K562 (cell line): ENCODE measurements around the gene CUEDC2. TPM values are rescaled to one million over a fixed set of nuclear protein-coding genes. Genes with fewer than 3 reads are reported as not detected.

ENCODE experiments used
- CREBBP ChIP-seq: IDR thresholded peaks from one replicate; pipeline ENCODE4 v1.6.1; 2012; ENCODE audit warnings: low read depth, mild to moderate bottlenecking, control low read depth, inconsistent platforms, low read length
- MAZ ChIP-seq, 2 experiments: fragments of 450-650 bp in 1 of 2; sonication (generic) in 1 of 2; formaldehyde crosslinking; IDR thresholded peaks in 1 of 2; conservative IDR thresholded peaks in 1 of 2; 2 replicates each; pipeline versions ENCODE4 v1.4.0 to v1.5.0; 2020; ENCODE audit warnings: mild to moderate bottlenecking in 1 of 2, missing genetic modification reagents in 1 of 2
- MGA ChIP-seq: fragments of 450-650 bp; IDR thresholded peaks from 2 replicates; pipeline ENCODE4 v1.6.1; 2016; ENCODE audit warnings: mild to moderate bottlenecking, moderate library complexity
- PHF8 ChIP-seq: fragments of 200-600 bp; sonication (generic); IDR thresholded peaks from 2 replicates; pipeline ENCODE4 v1.6.1; 2012; ENCODE audit warnings: mixed run types, mild to moderate bottlenecking, inconsistent platforms, low read length, moderate library complexity, borderline replicate concordance
- STAG1 ChIP-seq: sonication (generic); formaldehyde crosslinking; IDR thresholded peaks from 2 replicates; pipeline ENCODE4 v1.5.0; 2020; ENCODE audit warnings: missing genetic modification reagents, borderline replicate concordance
- polyA plus RNA-seq, 8 experiments: library from polyadenylated mRNA; depleted of rRNA in 4 of 8; stranded (reverse) in 5 of 8; unstranded in 3 of 8; fragments of >200 nt; fragmentation: Nextera tagmentation in 2 of 8; fragmentation: Illumina TruSeq in 1 of 8; extraction: Ambion mirVana in 2 of 8; extraction: Trizol in 1 of 8; gene quantifications; 2 replicates each; pipeline versions ENCODE4 v1.2.1 to v1.2.3, GENCODE V29; 2011 to 2014; ENCODE audit warnings: inconsistent platforms in 1 of 8, missing spikeins in 1 of 8
- total RNA-seq, 7 experiments: library from RNA; depleted of rRNA in 6 of 7; stranded (reverse); fragments of >200 nt in 6 of 7; fragmentation: Illumina TruSeq in 2 of 7; extraction: Trizol in 2 of 7; gene quantifications; 2 replicates each; pipeline versions ENCODE4 v1.2.1 to v1.2.3, GENCODE V29; 2011 to 2021; ENCODE audit warnings: low replicate concordance in 1 of 7
- TF ChIP-seq, protein P1 (sequence below): fragments of 250-450 bp; sonication (Bioruptor Pico); IDR thresholded peaks from 2 replicates; pipeline ENCODE4 v1.4.0; 2020; ENCODE audit warnings: mild to moderate bottlenecking, moderate library complexity
- TF ChIP-seq, protein P2 (sequence below): fragments of 250-450 bp; sonication (Bioruptor Pico); IDR thresholded peaks from 2 replicates; pipeline ENCODE4 v1.4.0; 2020; ENCODE audit warnings: mild to moderate bottlenecking
- TF ChIP-seq, protein P3 (sequence below): sonication (generic); formaldehyde crosslinking; IDR thresholded peaks from 2 replicates; pipeline ENCODE4 v1.9.0; 2022; ENCODE audit warnings: mild to moderate bottlenecking, missing genetic modification reagents

The CUEDC2 gene
- total and polyA plus RNA-seq, 9 of the 15 experiments (the other 6 are each of a cell fraction or from before 2014, with no cell fraction given), result 8.5 to 48.9 (median 27.4) TPM

GRCh38 chr10:102399217-102400021 is 33.0 kb downstream of the CUEDC2 start (continued):
- TF ChIP-seq, protein P1, sequence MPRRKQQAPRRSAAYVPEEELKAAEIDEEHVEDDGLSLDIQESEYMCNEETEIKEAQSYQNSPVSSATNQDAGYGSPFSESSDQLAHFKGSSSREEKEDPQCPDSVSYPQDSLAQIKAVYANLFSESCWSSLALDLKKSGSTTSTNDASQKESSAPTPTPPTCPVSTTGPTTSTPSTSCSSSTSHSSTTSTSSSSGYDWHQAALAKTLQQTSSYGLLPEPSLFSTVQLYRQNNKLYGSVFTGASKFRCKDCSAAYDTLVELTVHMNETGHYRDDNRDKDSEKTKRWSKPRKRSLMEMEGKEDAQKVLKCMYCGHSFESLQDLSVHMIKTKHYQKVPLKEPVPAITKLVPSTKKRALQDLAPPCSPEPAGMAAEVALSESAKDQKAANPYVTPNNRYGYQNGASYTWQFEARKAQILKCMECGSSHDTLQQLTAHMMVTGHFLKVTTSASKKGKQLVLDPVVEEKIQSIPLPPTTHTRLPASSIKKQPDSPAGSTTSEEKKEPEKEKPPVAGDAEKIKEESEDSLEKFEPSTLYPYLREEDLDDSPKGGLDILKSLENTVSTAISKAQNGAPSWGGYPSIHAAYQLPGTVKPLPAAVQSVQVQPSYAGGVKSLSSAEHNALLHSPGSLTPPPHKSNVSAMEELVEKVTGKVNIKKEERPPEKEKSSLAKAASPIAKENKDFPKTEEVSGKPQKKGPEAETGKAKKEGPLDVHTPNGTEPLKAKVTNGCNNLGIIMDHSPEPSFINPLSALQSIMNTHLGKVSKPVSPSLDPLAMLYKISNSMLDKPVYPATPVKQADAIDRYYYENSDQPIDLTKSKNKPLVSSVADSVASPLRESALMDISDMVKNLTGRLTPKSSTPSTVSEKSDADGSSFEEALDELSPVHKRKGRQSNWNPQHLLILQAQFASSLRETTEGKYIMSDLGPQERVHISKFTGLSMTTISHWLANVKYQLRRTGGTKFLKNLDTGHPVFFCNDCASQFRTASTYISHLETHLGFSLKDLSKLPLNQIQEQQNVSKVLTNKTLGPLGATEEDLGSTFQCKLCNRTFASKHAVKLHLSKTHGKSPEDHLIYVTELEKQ (CRISPR knock-in tag), result no peak
- peak; percentile 44; the same call in 1 of the 2 replicates for TF ChIP-seq STAG1
- TF ChIP-seq, protein P2, sequence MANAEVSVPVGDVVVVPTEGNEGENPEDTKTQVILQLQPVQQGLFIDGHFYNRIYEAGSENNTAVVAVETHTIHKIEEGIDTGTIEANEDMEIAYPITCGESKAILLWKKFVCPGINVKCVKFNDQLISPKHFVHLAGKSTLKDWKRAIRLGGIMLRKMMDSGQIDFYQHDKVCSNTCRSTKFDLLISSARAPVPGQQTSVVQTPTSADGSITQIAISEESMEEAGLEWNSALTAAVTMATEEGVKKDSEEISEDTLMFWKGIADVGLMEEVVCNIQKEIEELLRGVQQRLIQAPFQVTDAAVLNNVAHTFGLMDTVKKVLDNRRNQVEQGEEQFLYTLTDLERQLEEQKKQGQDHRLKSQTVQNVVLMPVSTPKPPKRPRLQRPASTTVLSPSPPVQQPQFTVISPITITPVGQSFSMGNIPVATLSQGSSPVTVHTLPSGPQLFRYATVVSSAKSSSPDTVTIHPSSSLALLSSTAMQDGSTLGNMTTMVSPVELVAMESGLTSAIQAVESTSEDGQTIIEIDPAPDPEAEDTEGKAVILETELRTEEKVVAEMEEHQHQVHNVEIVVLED (CRISPR knock-in tag), result peak; percentile 91
- TF ChIP-seq CREBBP, result no peak
- TF ChIP-seq, protein P3, sequence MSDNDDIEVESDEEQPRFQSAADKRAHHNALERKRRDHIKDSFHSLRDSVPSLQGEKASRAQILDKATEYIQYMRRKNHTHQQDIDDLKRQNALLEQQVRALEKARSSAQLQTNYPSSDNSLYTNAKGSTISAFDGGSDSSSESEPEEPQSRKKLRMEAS (CRISPR knock-in tag), result peak; percentile 90
- TF ChIP-seq MGA, result peak; percentile 62
- peak; percentile 87 to 92 for TF ChIP-seq MAZ (CRISPR knock-in tag; conservative IDR thresholded peaks at IDR 0.05 in 1 of 2, IDR thresholded peaks at IDR 0.05 in 1 of 2)
- peak; percentile 53; the same call in 1 of the 2 replicates for TF ChIP-seq PHF8
